Sigmoid colon (tissue), 7 donors: ENCODE results near the gene DENND5B. TPM values are rescaled to one million over a fixed set of nuclear protein-coding genes. Genes with fewer than 3 reads are reported as not detected.
"Not testable (repeated sequence)": the region's sequence is repeated elsewhere in the genome, so short reads cannot be mapped to it uniquely, and the experiment has no call there.

Experiments
- DNase-seq: peaks from one replicate; pipeline ENCODE4 v3.0.0-alpha.2; 2019
- H3K27ac ChIP-seq, 4 donors: fragments of 200-600 bp; sonication (generic); one replicate each; pipeline ENCODE4 v1.5.1; 2016 to 2019; ENCODE audit warnings: mild to moderate bottlenecking in 1 of 4
- H3K27me3 ChIP-seq, 3 donors: fragments of 200-600 bp; sonication (generic); one replicate each; pipeline ENCODE4 v1.5.1; 2019; ENCODE audit warnings: mild to moderate bottlenecking in 1 of 3
- H3K36me3 ChIP-seq, 4 donors: fragments of 200-600 bp; sonication (generic); one replicate each; pipeline ENCODE4 v1.5.1; 2016 to 2019
- H3K4me1 ChIP-seq, 4 donors: fragments of 200-600 bp; sonication (generic); one replicate each; pipeline ENCODE4 v1.5.1; 2017 to 2019
- H3K4me3 ChIP-seq, 4 donors: fragments of 200-600 bp; sonication (generic); one replicate each; pipeline ENCODE4 v1.5.1; 2017 to 2019; ENCODE audit warnings: mild to moderate bottlenecking in 2 of 4, moderate library complexity in 1 of 4
- H3K9me3 ChIP-seq, 4 donors: fragments of 200-600 bp in 3 of 4; sonication (generic) in 3 of 4; one replicate each; pipeline versions ENCODE4 v1.5.1 to v1.6.1; 2013 to 2019
- CTCF ChIP-seq, 4 experiments: fragments of 450-650 bp in 3 of 4; fragments of 200-600 bp in 1 of 4; IDR thresholded peaks; one replicate each; pipeline ENCODE4 v1.5.1; 2016 to 2019; ENCODE audit warnings: antibody characterized with exemption in 4 of 4, mild to moderate bottlenecking in 3 of 4, moderate library complexity in 2 of 4
- EP300 ChIP-seq, 4 donors: sonication (generic); formaldehyde crosslinking; IDR thresholded peaks; one replicate each; pipeline ENCODE4 v1.6.1; 2017; ENCODE audit warnings: antibody characterized with exemption in 4 of 4
- POLR2A ChIP-seq, 2 donors: fragments of 450-650 bp; IDR thresholded peaks; one replicate each; pipeline ENCODE4 v1.6.1; 2016; ENCODE audit warnings: antibody characterized with exemption in 2 of 2, mild to moderate bottlenecking in 2 of 2, moderate library complexity in 2 of 2
- POLR2AphosphoS5 ChIP-seq, 4 donors: sonication (generic); formaldehyde crosslinking; IDR thresholded peaks; one replicate each; pipeline ENCODE4 v1.6.1; 2017; ENCODE audit warnings: antibody characterized with exemption in 4 of 4
- WGBS, 2 donors: extraction: QIAGEN DNeasy Blood & Tissue Kit; methylation state at CpG; one replicate each; pipeline ENCODE4 v1.1.7; 2013; 5-methylcytosine and 5-hydroxymethylcytosine counted together
- intact Hi-C: fragments of 100-400 bp; cut with DNase I; formaldehyde crosslinking; loops from one replicate; pipeline ENCODE4 v1.15.1; 2023
- polyA plus RNA-seq, 3 donors: library from polyadenylated mRNA; stranded (reverse); fragments of 200-250 nt; gene quantifications; one replicate each; pipeline ENCODE4 v1.2.3, GENCODE V29; 2013
- total RNA-seq, 4 donors: library from RNA; depleted of rRNA; stranded (reverse); fragments of >200 nt; gene quantifications; one replicate each; pipeline ENCODE4 v1.1.0, GENCODE V29; 2016
- donor health status: healthy with polysubstance abuse.
- donor health status: Bipolar disorder and iron deficiency.
- donor health status: healthy.

Gene DENND5B
- total and polyA plus RNA-seq, 7 donors, result 2.4 to 34.3 (median 19.5) TPM

- no peak for DNase-seq
- Histone ChIP-seq H3K4me3 (no peak overlapping the region), H3K4me1 (no peaks in the 10 kb centered on the region), H3K27ac (no peak overlapping the region), H3K27me3 (no peaks in the 10 kb centered on the region), H3K36me3 (no peaks in the 10 kb centered on the region), H3K9me3 (peaks cover 0 to 3% (median 0%) of the 10 kb centered on the region in 4 donors)
- WGBS, 2 donors, result 92% methylated on average over 2 of the region's 2 CpGs
- no peak for TF ChIP-seq EP300 (IDR thresholded peaks at IDR 0.05)
- TF ChIP-seq CTCF (IDR thresholded peaks at IDR 0.05), result no peak
- no peak for TF ChIP-seq POLR2AphosphoS5 (IDR thresholded peaks at IDR 0.05)
- intact Hi-C loops, result no loop called here
These were observed 30.4 kb downstream of the DENND5B start for GRCh38 chr12:31560516-31560915.

- H3K27me3 ChIP-seq, result no peaks in the 10 kb centered on the region
- intact Hi-C loops, result no loop called here
- TF ChIP-seq POLR2AphosphoS5 (IDR thresholded peaks at IDR 0.05), result no peak
- no peak for TF ChIP-seq EP300 (IDR thresholded peaks at IDR 0.05)
- TF ChIP-seq POLR2A (IDR thresholded peaks at IDR 0.05), result no peak
- TF ChIP-seq CTCF (IDR thresholded peaks at IDR 0.05), result no peak
- H3K4me1 ChIP-seq, result no peaks in the 10 kb centered on the region
- H3K36me3 ChIP-seq, result no peaks in the 10 kb centered on the region
- DNase-seq, result no peak
- H3K4me3 ChIP-seq, result no peak overlapping the region
- H3K27ac ChIP-seq, result no peak overlapping the region
- H3K9me3 ChIP-seq, result peaks cover 0 to 3% (median 0%) of the 10 kb centered on the region in 4 donors
These were observed 32.4 kb downstream of the DENND5B start for GRCh38 chr12:31558521-31558920.

- intact Hi-C loops, result no loop called here
- TF ChIP-seq EP300 (IDR thresholded peaks at IDR 0.05), result no peak
- no peak for TF ChIP-seq CTCF (IDR thresholded peaks at IDR 0.05)
- TF ChIP-seq POLR2A (IDR thresholded peaks at IDR 0.05), result no peak
- TF ChIP-seq POLR2AphosphoS5 (IDR thresholded peaks at IDR 0.05), result no peak
- H3K27me3 ChIP-seq, result no peaks in the 10 kb centered on the region
- H3K4me1 ChIP-seq, result no peaks in the 10 kb centered on the region
- no peak overlapping the region for H3K4me3 ChIP-seq
- no peak for DNase-seq
- no peak overlapping the region for H3K27ac ChIP-seq
- WGBS, 2 donors, result 82 to 95% methylated on average over 5 of the region's 5 CpGs
- peaks cover 0 to 3% (median 0%) of the 10 kb centered on the region in 4 donors for H3K9me3 ChIP-seq
- H3K36me3 ChIP-seq, result no peaks in the 10 kb centered on the region
These were observed 33.2 kb downstream of the DENND5B start for GRCh38 chr12:31557707-31558106.

- H3K36me3 ChIP-seq, H3K4me1 ChIP-seq, H3K4me3 ChIP-seq, H3K27ac ChIP-seq, intact Hi-C loops, DNase-seq, H3K27me3 ChIP-seq, H3K9me3 ChIP-seq: not testable (repeated sequence)
- 90 to 94% methylated on average over 7 to 8 of the region's 9 CpGs for WGBS, 2 donors
These were observed 35.5 kb downstream of the DENND5B start for GRCh38 chr12:31555466-31555865.

GRCh38 chr12:31550590-31550989 lies 40.3 kb downstream of the DENND5B start:
- H3K4me3 ChIP-seq, H3K27me3 ChIP-seq, H3K9me3 ChIP-seq, H3K36me3 ChIP-seq, H3K27ac ChIP-seq, H3K4me1 ChIP-seq, DNase-seq, intact Hi-C loops: not testable (repeated sequence)
- 92 to 96% methylated on average over 3 of the region's 3 CpGs for WGBS, 2 donors

- Histone ChIP-seq H3K27ac (no peak overlapping the region), H3K27me3 (no peaks in the 10 kb centered on the region), H3K36me3 (no peaks in the 10 kb centered on the region), H3K4me1 (peaks cover 0 to 14% (median 9%) of the 10 kb centered on the region in 4 donors), H3K4me3 (no peak overlapping the region), H3K9me3 (peaks cover 0 to 2% (median 0%) of the 10 kb centered on the region in 4 donors)
- TF ChIP-seq EP300 (IDR thresholded peaks at IDR 0.05) (no peak), POLR2A (IDR thresholded peaks at IDR 0.05) (no peak), CTCF (IDR thresholded peaks at IDR 0.05) (no peak), POLR2AphosphoS5 (IDR thresholded peaks at IDR 0.05) (no peak)
- no peak for DNase-seq
- intact Hi-C loops, result no loop called here
These were observed 54.3 kb downstream of the DENND5B start for GRCh38 chr12:31536672-31537071.
